DOHH2 (cell line): ENCODE measurements around the gene KLHDC4.

Source experiments
- EZH2phosphoT487 ChIP-seq: fragments of 200-600 bp; sonication (generic); IDR thresholded peaks from 2 replicates; pipeline ENCODE4 v1.6.1; 2017; ENCODE audit warnings: borderline replicate concordance, mild to moderate bottlenecking, antibody characterized with exemption, low read length, moderate library complexity, mixed read lengths
- TF ChIP-seq, protein P1 (sequence below): fragments of 200-600 bp; sonication (generic); IDR thresholded peaks from one replicate; pipeline ENCODE4 v1.5.1; 2014; ENCODE audit warnings: antibody characterized with exemption, mild to moderate bottlenecking, low read depth, low read length; ENCODE audit not compliant: poor library complexity, severe bottlenecking

GRCh38 chr16:87698676-87699199 lies 67.0 kb downstream of the KLHDC4 start:
- TF ChIP-seq, protein P1, sequence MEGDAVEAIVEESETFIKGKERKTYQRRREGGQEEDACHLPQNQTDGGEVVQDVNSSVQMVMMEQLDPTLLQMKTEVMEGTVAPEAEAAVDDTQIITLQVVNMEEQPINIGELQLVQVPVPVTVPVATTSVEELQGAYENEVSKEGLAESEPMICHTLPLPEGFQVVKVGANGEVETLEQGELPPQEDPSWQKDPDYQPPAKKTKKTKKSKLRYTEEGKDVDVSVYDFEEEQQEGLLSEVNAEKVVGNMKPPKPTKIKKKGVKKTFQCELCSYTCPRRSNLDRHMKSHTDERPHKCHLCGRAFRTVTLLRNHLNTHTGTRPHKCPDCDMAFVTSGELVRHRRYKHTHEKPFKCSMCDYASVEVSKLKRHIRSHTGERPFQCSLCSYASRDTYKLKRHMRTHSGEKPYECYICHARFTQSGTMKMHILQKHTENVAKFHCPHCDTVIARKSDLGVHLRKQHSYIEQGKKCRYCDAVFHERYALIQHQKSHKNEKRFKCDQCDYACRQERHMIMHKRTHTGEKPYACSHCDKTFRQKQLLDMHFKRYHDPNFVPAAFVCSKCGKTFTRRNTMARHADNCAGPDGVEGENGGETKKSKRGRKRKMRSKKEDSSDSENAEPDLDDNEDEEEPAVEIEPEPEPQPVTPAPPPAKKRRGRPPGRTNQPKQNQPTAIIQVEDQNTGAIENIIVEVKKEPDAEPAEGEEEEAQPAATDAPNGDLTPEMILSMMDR: no peak
- no peak for TF ChIP-seq EZH2phosphoT487
